ENCODE data around the gene SULT2A1.

SULT2A1 gene

GRCh38 chr19:47839913-47840312, 46.2 kb downstream of the SULT2A1 start:
- Mint-ChIP-seq H3K4me3 (no peak overlapping the region), H3K4me1 (no peaks in the 10 kb centered on the region), H3K27ac (no peak overlapping the region), H3K36me3 (no peaks in the 10 kb centered on the region), H3K9me3 (no peaks in the 10 kb centered on the region), H3K27me3 (peaks cover 34% of the 10 kb centered on the region)
- ATAC-seq: no peak

- Mint-ChIP-seq H3K4me1 (no peaks in the 10 kb centered on the region), H3K4me3 (no peak overlapping the region), H3K36me3 (no peaks in the 10 kb centered on the region), H3K27me3 (peaks cover 34% of the 10 kb centered on the region), H3K27ac (no peak overlapping the region), H3K9me3 (no peaks in the 10 kb centered on the region)
- no peak for ATAC-seq
Measured at GRCh38 chr19:47839411-47839810, 46.7 kb downstream of the SULT2A1 start.

- H3K4me3 Mint-ChIP-seq: no peak overlapping the region
- H3K9me3 Mint-ChIP-seq: no peaks in the 10 kb centered on the region
- H3K27me3 Mint-ChIP-seq: peaks cover 11% of the 10 kb centered on the region
- no peaks in the 10 kb centered on the region for H3K4me1 Mint-ChIP-seq
- no peaks in the 10 kb centered on the region for H3K36me3 Mint-ChIP-seq
- no peak overlapping the region for H3K27ac Mint-ChIP-seq
- no peak for ATAC-seq
Measured at GRCh38 chr19:47836038-47836437, 50.1 kb downstream of the SULT2A1 start.

- no peaks in the 10 kb centered on the region for H3K9me3 Mint-ChIP-seq
Measured at GRCh38 chr19:47832723-47833122, 53.4 kb downstream of the SULT2A1 start.

GRCh38 chr19:47826800-47827199, 59.3 kb downstream of the SULT2A1 start:
- no peak overlapping the region for H3K4me3 Mint-ChIP-seq

More at GRCh38 chr19:47832723-47833122, 53.4 kb downstream of the SULT2A1 start:
- Mint-ChIP-seq H3K36me3 (no peaks in the 10 kb centered on the region), H3K27me3 (peaks cover 11% of the 10 kb centered on the region), H3K27ac (no peak overlapping the region), H3K4me1 (no peaks in the 10 kb centered on the region), H3K4me3 (no peak overlapping the region)
- ATAC-seq: no peak

GRCh38 chr19:47824396-47824795, 61.7 kb downstream of the SULT2A1 start:
- H3K4me3 Mint-ChIP-seq: no peak overlapping the region
- peaks cover 5% of the 10 kb centered on the region for H3K9me3 Mint-ChIP-seq
- peaks cover 54% of the 10 kb centered on the region for H3K27me3 Mint-ChIP-seq
- H3K4me1 Mint-ChIP-seq: peaks cover 11% of the 10 kb centered on the region
- no peak overlapping the region for H3K27ac Mint-ChIP-seq
- ATAC-seq: no peak
- H3K36me3 Mint-ChIP-seq: no peaks in the 10 kb centered on the region

More at GRCh38 chr19:47826800-47827199, 59.3 kb downstream of the SULT2A1 start:
- H3K9me3 Mint-ChIP-seq: peaks cover 5% of the 10 kb centered on the region
- H3K27ac Mint-ChIP-seq: no peak overlapping the region
- no peaks in the 10 kb centered on the region for H3K36me3 Mint-ChIP-seq
- ATAC-seq: no peak
- H3K4me1 Mint-ChIP-seq: no peaks in the 10 kb centered on the region
- H3K27me3 Mint-ChIP-seq: peaks cover 29% of the 10 kb centered on the region

GRCh38 chr19:47821460-47822020, 64.6 kb downstream of the SULT2A1 start, which contains the start of gene CRX:
CRX (plus strand) TSS chr19:47821937; CDS start chr19:47834444, 12,507 bp downstream.
- peaks cover 63% of the 10 kb centered on the region for H3K27me3 Mint-ChIP-seq
- H3K27ac Mint-ChIP-seq: no peak within 1 kb of the TSS
- no peak for ATAC-seq
- H3K4me1 Mint-ChIP-seq: peaks cover 11% of the 10 kb centered on the region
- H3K36me3 Mint-ChIP-seq: no peaks in the 10 kb centered on the region
- no peak within 1 kb of the TSS for H3K4me3 Mint-ChIP-seq
- H3K9me3 Mint-ChIP-seq: no peaks in the 10 kb centered on the region

Measured in stimulated activated memory B cell treated with anti-CD40 and anti-IgM and Interleukin-4, amounts not matched to agents 10 μg/mL and 1 μg/mL and 100 μg/mL, for 72 hours (primary cell).